ACHN (cell line): ENCODE measurements around the gene MYL6B.
A peak's percentile ranks its signal among the peaks of the same experiment; 100 is the strongest.
"Not testable (repeated sequence)": the region's sequence is repeated elsewhere in the genome, so short reads cannot be mapped to it uniquely, and the experiment has no call there.

Experiments used
- DNase-seq: peaks from one replicate; pipeline ENCODE4 v3.0.0-alpha.2; 2015
- in situ Hi-C: cut with HindIII; loops from 2 replicates; pipeline ENCODE4 v1.10.0; 2017; ENCODE audit warnings: low sequenced_read_pairs, low pct_ligation_motif_present, low pct_unique_long_range_greater_than_20kb

MYL6B gene

DNA sequence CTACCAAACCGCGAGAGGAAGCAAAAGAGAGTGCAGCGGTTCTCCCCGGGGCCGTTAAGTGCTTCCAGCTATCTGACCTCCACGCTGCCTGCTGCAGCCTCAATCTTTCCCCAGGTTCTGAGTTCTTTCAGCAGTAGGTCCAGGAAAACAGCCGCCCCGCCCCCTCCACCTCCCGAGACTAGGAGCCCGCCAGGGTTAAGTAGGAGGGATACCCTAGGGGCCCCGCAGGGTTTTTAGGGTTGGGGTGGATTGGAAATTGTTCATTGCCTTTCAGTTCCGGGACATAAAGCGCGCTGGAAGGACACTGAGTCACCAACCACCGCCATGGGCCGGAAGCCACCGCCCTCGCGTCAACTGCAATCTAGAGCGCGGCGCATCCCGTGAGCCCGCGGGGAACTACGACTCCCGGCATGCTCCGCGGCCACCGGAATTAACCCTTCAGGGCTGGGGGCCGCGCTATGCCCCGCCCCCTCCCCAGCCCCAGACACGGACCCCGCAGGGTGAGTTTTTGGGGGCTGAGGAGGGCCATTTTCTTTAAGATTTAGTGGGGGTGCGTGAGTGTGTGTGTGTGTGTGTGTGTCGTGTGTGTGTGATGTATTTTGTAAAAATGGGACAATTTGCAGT lies at the start of gene MYL6B:
Gene MYL6B (plus strand): TSS at position 456 of the 624 bp plus-strand sequence. CDS start 1,332 bp downstream, outside the sequence.
- in situ Hi-C loops: no loop called here
- peak; percentile 98 for DNase-seq

- DNase-seq: no peak
- in situ Hi-C loops: no loop called here
Measured at GRCh38 chr12:56102683-56103065, 49.7 kb upstream of the MYL6B start.

GRCh38 chr12:56103066-56103711 lies 49.2 kb upstream of the MYL6B start:
- in situ Hi-C loops: no loop called here
- DNase-seq: no peak

DNA sequence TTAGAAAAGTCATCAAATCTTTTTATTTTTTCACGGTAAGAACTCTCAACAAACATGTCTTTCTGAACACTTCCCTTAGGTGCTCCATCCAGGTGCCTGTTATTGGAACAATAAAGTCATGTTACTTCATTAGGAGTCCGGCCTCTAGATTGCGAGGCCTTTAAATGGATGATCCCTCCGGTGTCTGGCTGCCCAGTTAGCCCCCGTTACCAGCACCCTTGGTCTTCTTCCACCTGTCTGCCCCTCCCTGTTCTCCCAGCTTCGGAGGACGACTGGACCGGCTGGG lies 48.6 kb upstream of the MYL6B start:
- in situ Hi-C loops: no loop called here
- no peak for DNase-seq

DNA sequence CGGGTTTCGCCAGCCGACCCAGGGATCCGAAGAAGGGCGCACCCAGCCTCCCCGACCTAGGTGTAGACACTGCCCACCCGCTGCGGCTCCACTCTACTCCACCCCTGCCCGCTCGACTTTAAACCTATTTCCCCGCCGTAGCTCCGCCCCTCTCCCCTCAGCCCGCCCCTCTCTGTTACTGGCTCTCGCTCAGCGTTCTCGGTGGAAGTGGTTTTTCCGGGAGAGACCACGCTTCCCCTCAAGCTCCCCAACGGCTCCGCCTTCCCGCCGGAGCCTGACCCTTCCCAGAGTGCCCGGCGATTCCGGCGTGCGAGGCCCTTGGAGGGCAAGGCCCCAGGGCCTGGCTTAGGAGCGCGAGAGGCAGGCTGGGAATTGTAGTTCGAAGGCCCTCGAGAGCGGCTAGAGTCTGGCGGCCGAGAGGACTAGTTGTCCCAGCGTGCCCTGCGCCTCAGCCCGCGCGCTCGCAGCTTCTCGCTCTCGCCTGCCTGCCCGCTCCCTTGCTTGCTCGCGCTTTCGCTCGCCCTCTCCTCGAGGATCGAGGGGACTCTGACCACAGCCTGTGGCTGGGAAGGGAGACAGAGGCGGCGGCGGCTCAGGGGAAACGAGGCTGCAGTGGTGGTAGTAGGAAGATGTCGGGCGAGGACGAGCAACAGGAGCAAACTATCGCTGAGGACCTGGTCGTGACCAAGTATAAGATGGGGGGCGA lies 48.1 kb upstream of the MYL6B start, which contains the start of gene PA2G4:
Gene PA2G4 (plus strand): TSS at position 451 of the 706 bp plus-strand sequence. CDS start 179 bp downstream, at position 630.
- in situ Hi-C loops: no loop called here
- peak; percentile 100 for DNase-seq

- peak; percentile 39 for DNase-seq
- in situ Hi-C loops: no loop called here
Measured at GRCh38 chr12:56104815-56105608, 47.4 kb upstream of the MYL6B start.

DNA sequence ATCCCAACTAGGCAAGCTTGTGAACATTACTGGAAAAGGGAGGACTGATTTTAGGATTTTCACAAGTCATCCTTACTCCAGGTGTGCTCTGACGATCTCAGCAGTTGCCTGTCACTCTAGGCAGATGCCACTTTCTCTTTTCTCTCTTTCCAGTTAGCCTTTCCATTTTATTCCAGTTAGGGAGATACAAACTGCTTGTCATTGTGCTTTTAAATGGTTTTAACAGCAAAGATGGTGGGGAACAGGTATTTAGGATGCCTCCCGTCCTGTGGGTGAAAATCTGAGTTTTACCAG lies 46.8 kb upstream of the MYL6B start:
- no peak for DNase-seq
- in situ Hi-C loops: no loop called here

DNA sequence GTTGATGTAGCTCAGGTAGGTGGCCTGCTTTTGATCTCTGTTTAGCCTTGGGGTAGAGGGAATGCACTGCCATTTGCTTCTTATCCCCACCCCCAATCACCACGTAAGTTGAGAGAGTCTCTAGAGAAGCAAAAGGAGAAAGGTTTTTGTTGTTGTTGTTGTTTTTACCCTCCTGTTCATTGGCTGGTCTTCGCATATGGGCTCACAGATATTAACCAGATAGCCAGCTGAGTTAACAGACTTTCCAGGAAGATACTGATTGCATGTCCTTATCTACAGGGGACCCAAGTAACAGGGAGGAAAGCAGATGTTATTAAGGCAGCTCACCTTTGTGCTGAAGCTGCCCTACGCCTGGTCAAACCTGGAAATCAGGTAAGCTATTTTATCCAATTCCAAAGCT lies 45.1 kb upstream of the MYL6B start:
- DNase-seq: no peak
- in situ Hi-C loops: no loop called here

- in situ Hi-C loops: no loop called here
- no peak for DNase-seq
Measured at GRCh38 chr12:56110571-56110970, 41.8 kb upstream of the MYL6B start.

- DNase-seq: no peak
- in situ Hi-C loops: no loop called here
Measured at GRCh38 chr12:56114084-56114483, 38.3 kb upstream of the MYL6B start.

DNA sequence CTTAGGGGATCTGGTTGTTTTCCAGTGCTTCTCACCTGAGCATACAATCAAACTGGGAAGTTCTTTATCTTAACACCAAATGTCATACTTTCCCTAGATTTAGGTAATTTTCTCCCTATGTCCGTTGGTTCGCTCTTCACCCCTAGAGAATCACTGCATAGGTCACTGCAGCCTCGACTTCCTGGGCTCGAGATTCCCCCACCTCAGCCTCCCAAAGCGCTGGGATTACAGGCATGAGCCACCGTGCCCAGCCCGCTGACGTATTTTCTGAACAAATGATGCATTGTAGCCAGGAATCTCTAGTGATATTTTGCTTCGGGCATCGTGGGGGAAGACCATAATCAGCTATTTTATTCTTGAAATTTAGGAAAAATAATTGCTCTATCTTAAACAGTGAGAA lies 37.1 kb upstream of the MYL6B start:
- in situ Hi-C loops: loop anchor here (5.0 kb wide), 1 partner anchor 72 kb away; the partner anchor contains the start of gene SMARCC2
- DNase-seq: no peak

DNA sequence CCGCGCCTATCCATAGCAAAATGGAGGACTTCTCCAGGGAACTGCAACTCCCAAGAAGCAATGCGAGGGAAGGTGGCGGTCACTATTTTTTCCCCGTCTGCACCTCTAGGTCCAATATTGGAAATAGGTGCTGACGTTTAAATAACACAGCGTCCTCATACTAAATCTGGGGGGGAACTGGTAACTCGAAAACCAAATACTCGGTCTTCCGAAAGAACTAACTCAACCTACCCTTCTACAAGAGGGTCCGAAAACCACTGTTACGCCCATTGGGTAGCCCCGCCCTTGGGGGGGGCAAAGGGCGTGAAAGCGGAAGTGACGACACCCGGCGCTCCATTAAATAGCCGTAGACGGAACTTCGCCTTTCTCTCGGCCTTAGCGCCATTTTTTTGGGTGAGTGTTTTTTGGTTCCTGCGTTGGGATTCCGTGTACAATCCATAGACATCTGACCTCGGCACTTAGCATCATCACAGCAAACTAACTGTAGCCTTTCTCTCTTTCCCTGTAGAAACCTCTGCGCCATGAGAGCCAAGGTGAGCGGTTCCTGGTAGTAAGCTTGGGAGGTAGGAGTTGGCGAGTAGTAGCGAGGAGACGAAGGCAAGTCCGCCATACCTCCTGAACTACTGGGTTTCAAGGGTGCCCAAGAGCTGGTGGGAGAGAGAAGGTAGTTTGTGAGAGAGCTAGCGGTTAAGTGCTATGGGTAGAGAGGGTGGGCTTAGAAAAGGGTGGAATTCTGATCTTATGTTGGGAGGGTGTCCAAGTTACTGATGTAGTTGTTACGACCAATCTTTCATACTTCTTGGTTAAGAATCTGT lies 35.9 kb upstream of the MYL6B start, which contains the start of gene RPL41:
Gene RPL41 (plus strand): TSS at position 367 of the 815 bp plus-strand sequence.
- peak; percentile 98 for DNase-seq
- in situ Hi-C loops: loop anchor here (5.0 kb wide), 1 partner anchor 71 kb away; the partner anchor contains the start of gene SMARCC2

- in situ Hi-C loops: loop anchor here (5.0 kb wide), 1 partner anchor 70 kb away; the partner anchor contains the start of gene SMARCC2
- not testable (repeated sequence) for DNase-seq
Measured at GRCh38 chr12:56117082-56117706, 35.2 kb upstream of the MYL6B start.

GRCh38 chr12:56117778-56118687 lies 34.4 kb upstream of the MYL6B start, which contains the start of gene ZC3H10:
Gene ZC3H10 (plus strand): TSS chr12:56118266. CDS start chr12:56120563, 2,297 bp downstream.
- peak; percentile 100 for DNase-seq
- in situ Hi-C loops: loop anchor here (5.0 kb wide), 1 partner anchor 69 kb away; the partner anchor contains the start of gene SMARCC2

GRCh38 chr12:56118688-56119357 lies 33.6 kb upstream of the MYL6B start:
- in situ Hi-C loops: loop anchor here (5.0 kb wide), 1 partner anchor 68 kb away; the partner anchor contains the start of gene SMARCC2
- DNase-seq: no peak

GRCh38 chr12:56119361-56119796 lies 33.0 kb upstream of the MYL6B start:
- peak; percentile 96 for DNase-seq
- in situ Hi-C loops: loop anchor here (5.0 kb wide), 1 partner anchor 68 kb away; the partner anchor contains the start of gene SMARCC2
